T-helper 9 cell (primary cell): ENCODE measurements around the gene CTAGE4.
"Not testable (repeated sequence)": the region's sequence is repeated elsewhere in the genome, so short reads cannot be mapped to it uniquely, and the experiment has no call there.

Experiments used
- DNase-seq: peaks from one replicate; pipeline ENCODE4 v3.0.0-alpha.2; 2020

Gene CTAGE4, protein sequence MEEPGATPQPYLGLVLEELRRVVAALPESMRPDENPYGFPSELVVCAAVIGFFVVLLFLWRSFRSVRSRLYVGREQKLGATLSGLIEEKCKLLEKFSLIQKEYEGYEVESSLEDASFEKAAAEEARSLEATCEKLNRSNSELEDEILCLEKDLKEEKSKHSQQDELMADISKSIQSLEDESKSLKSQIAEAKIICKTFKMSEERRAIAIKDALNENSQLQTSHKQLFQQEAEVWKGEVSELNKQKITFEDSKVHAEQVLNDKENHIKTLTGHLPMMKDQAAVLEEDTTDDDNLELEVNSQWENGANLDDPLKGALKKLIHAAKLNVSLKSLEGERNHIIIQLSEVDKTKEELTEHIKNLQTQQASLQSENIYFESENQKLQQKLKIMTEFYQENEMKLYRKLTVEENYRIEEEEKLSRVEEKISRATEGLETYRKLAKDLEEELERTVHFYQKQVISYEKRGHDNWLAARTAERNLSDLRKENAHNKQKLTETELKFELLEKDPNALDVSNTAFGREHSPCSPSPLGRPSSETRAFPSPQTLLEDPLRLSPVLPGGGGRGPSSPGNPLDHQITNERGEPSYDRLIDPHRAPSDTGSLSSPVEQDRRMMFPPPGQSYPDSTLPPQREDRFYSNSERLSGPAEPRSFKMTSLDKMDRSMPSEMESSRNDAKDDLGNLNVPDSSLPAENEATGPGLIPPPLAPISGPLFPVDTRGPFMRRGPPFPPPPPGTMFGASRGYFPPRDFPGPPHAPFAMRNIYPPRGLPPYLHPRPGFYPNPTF

DNA sequence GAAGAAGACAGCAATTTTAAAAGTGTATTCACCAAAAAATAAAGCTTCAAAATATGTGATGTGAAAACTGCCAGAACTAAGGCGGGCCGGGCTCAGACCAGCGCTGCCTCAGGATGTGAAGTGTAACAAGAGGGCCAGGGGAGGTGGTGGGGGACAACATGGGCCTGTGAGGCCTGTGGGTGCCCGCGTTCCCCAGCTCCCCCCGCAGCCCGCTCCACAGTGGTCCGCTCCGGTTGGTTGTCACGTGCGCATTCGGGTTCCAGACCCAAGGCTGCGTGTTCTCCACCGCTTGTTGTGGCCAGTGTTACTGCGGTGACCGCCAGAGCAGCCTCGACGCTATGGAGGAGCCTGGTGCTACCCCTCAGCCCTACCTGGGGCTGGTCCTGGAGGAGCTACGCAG lies at the start of gene CTAGE4:
TSS of gene CTAGE4 (plus strand) at position 301 of the 400 bp plus-strand sequence. CDS start at position 339, 38 bp downstream.
- DNase-seq: not testable (repeated sequence)

DNA sequence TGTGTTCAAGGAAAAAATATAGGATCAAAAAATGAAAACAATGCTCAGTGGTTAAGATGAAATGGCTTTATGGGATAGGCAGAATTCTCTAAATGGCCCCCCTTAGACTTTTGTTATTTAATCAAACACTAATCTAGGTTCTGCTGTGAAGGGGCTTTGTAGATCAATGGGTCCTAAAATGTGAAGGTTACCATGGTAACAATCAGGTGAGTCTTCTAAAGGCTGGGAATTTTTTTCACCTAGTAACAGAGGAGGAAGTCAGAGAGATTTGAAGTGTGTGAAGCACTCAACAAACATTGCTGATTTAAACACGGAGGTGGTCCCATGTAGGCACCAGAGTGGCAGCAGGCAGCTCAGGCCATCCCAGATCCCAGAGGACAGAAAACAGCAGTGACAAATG lies 49.1 kb upstream of the CTAGE4 start:
- DNase-seq: no peak

DNA sequence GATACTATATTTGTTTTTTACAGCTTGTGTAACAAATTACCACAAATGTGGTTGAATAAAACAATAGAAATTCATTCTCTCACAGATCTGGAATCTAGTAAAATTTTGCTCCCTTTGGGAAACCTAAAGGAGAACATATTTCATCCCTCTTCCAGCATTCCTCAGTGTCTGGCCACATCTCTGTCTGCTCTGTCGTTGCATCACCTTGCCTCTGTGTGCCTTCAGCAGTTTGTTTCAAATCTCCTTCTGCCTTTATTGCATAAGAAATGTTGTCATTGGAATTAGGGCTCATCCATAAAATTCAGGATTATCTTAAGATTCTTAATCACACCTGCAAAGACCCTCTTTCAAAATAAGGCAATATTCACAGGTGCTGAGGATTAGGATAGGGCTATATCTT lies 45.8 kb upstream of the CTAGE4 start:
- DNase-seq: no peak

DNA sequence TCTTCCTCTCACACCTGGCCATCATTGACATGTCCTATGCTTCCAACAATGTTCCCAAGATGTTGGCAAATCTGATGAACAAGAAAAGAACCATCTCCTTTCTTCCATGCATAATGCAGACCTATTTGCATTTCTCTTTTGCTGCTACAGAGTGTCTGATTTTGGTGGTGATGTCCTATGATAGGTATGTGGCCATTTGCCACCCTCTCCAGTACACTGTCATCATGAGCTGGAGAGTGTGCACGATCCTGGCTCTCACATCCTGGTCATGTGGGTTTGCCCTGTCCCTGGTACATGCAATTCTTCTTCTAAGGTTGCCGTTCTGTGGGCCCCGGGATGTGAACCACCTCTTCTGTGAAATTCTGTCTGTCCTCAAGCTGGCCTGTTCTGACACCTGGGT lies 41.1 kb upstream of the CTAGE4 start:
- DNase-seq: no peak

DNA sequence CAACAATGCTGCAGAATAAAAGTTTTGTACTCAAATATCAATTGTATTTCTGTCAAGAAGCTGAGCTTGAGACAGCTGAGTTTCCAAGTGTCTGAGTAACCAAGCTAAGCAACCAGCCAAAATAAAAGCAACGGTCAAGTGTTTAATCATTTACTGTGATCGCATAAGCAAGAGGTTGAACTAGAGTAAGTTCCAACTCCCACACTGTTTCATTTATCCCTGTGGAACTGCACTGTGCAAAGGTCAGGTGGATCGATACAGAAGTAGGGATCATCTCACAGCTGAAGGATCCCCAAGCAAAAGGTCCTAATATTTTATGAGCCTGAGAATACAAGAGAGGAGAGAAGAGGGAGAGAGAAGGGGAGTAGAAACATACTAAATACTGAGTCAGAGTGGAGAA lies 38.8 kb upstream of the CTAGE4 start:
- no peak for DNase-seq

- no peak for DNase-seq
These were observed 34.9 kb upstream of the CTAGE4 start for GRCh38 chr7:144148224-144148827.

GRCh38 chr7:144158861-144159260 lies 24.4 kb upstream of the CTAGE4 start:
- DNase-seq: no peak

DNA sequence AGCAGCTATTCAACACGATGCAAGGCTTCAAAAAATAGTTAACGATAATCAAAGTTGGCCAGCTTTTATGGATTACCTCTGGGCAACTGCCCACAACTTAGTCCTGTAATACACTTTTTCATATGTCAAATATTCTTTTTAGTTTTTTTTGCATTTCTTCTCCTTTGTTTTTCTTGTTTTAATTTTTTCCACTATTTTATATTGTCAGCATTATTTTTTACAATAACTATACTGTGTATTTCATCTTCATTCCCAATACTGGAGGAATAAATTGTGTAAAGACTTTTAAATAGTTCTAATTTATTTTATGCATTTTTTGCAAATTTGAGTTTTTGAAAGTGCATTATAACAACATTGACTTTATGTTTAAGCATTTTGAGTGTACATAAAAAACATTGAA lies 18.5 kb upstream of the CTAGE4 start:
- no peak for DNase-seq

DNA sequence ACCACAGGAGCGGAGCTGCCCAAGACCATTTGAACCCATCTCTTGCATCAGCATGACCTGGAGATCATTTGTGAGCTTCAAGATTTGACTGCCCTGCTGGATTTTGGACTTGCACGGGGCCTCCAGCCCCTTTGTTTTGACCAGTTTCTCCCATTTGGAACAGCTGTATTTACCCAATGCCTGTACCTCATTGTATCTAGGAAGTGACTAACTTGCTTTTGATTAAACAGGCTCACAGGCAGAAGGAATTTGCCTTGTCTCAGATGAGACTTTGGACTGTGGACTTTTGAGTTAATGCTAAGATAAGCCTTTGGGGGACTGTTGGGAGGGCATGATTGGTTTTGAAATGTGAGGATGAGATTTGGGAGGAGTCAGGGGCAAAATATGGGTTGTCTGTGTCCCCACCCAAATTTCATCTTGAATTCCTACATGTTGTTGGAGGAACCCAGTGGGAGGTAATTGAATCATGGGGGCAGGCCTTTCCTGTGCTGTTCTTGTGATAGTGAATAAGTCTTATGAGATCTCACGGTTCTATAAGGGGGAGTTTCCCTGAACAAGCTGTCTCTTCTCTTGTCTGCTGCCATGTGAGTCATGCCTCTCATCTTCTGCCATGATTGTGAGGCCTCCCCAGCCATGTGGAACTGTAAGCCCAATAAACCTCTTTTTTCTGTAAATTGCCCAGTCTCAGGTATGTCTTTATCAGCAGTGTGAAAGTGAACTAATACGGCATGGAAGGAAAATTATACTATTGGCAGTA lies 11.5 kb upstream of the CTAGE4 start:
- not testable (repeated sequence) for DNase-seq

- DNase-seq: no peak
These were observed 8.7 kb upstream of the CTAGE4 start for GRCh38 chr7:144174613-144175012.

- DNase-seq: peak; percentile 2
These were observed 4.7 kb upstream of the CTAGE4 start for GRCh38 chr7:144178380-144179164.

GRCh38 chr7:144179165-144179479 lies 4.1 kb upstream of the CTAGE4 start:
- DNase-seq: not testable (repeated sequence)

- not testable (repeated sequence) for DNase-seq
These were observed 4.6 kb downstream of the CTAGE4 start for GRCh38 chr7:144187848-144188247.

GRCh38 chr7:144188578-144189171 lies 5.4 kb downstream of the CTAGE4 start:
- DNase-seq: not testable (repeated sequence)

- not testable (repeated sequence) for DNase-seq
These were observed 10.5 kb downstream of the CTAGE4 start for GRCh38 chr7:144193782-144194181.

DNA sequence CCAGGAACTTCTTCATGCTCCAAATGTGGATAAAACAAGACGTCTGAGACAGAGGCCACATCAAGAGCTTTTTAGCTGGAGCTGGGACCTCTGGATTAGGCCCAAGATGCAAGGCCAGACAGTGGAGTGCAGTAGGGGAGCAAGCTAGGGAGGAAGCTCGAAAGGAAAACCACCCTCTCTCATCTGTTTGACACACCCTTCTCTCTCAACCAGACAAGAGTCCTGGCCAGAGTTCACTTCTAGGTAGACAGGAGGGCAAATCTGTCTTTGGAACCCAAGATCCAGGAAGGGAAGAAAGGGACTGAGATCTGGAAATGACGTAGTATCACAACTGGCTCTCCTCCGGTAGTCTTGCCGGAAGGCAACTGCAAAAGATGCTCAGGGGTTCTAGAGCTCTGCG lies 11.2 kb downstream of the CTAGE4 start:
- not testable (repeated sequence) for DNase-seq

- DNase-seq: not testable (repeated sequence)
These were observed 12.1 kb downstream of the CTAGE4 start, which contains the start of gene ARHGEF35 for GRCh38 chr7:144195212-144195872. Gene ARHGEF35, minus strand, starts transcription at chr7:144195833. Its CDS starts 7,450 bp downstream, at chr7:144188383.

- not testable (repeated sequence) for DNase-seq
These were observed 15.7 kb downstream of the CTAGE4 start for GRCh38 chr7:144198934-144199333.

DNA sequence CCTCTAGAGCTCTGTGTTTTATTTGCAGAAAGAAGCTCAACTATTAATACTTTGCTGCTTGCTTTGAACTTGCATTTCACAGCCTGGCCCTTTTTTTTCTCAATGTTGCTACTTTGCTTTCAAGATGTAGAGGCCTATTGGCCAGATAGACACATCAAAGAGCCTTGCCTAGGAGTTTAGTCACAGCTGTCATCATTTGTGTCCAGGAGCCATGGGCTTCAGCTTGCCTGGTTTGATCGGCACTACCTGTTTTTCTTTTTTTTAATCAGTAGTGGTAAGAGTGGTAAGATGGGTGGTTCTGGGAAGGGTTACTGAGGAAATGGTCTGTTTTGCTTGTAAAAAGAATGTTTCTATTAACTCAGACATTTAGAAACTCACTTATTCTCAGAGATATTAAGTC lies 18.7 kb downstream of the CTAGE4 start:
- not testable (repeated sequence) for DNase-seq

- not testable (repeated sequence) for DNase-seq
These were observed 19.8 kb downstream of the CTAGE4 start for GRCh38 chr7:144203086-144203485.

- not testable (repeated sequence) for DNase-seq
These were observed 22.0 kb downstream of the CTAGE4 start for GRCh38 chr7:144205306-144205705.
